ENCODE results near the gene PDE4D. TPM values are rescaled to one million over a fixed set of nuclear protein-coding genes. Genes with fewer than 3 reads are reported as not detected.

PDE4D gene
- total and polyA plus RNA-seq, 11 donors, result 5.2 to 68.3 (median 42.1) TPM

GRCh38 chr5:59656351-59657254 is 236.9 kb downstream of the PDE4D start:
- H3K27me3 ChIP-seq, result no peaks in the 10 kb centered on the region
- 82 to 93% (median 88%) methylated on average over 5 of the region's 5 CpGs for WGBS, 4 donors
- H3K4me3 ChIP-seq, result no peak overlapping the region
- DNase-seq (no peak), ATAC-seq (no peak)
- H3K36me3 ChIP-seq, result no peaks in the 10 kb centered on the region
- intact Hi-C loops (cut with DNase I), result no loop called here
- TF ChIP-seq POLR2A (IDR thresholded peaks at IDR 0.05) (no peak), CTCF (IDR thresholded peaks at IDR 0.05) (no peak)
- H3K27ac ChIP-seq, result no peak overlapping the region
- H3K9me3 ChIP-seq, result no peaks in the 10 kb centered on the region
- H3K4me1 ChIP-seq, result peaks cover 0 to 2% (median 0%) of the 10 kb centered on the region in 12 donors

- no peaks in the 10 kb centered on the region for H3K36me3 ChIP-seq
- intact Hi-C loops (cut with DNase I), result no loop called here
- no peaks in the 10 kb centered on the region for H3K9me3 ChIP-seq
- no peaks in the 10 kb centered on the region for H3K27me3 ChIP-seq
- DNase-seq (no peak), ATAC-seq (no peak)
- H3K27ac ChIP-seq, result no peak overlapping the region
- no peak for TF ChIP-seq POLR2A (IDR thresholded peaks at IDR 0.05)
- no peak for TF ChIP-seq CTCF (IDR thresholded peaks at IDR 0.05)
- H3K4me3 ChIP-seq, result no peak overlapping the region
- no peaks in the 10 kb centered on the region for H3K4me1 ChIP-seq
- 88 to 90% (median 89%) methylated on average over 3 of the region's 3 CpGs for WGBS, 4 donors
Measured at GRCh38 chr5:59655693-59656309, 237.7 kb downstream of the PDE4D start.

- no peaks in the 10 kb centered on the region for H3K9me3 ChIP-seq
- H3K27ac ChIP-seq, result no peak overlapping the region
- no peak overlapping the region for H3K4me3 ChIP-seq
- intact Hi-C loops (cut with DNase I), result loop anchor here in 1 of 10 donors (5.0 kb wide), 1 partner anchor 57 kb away; no protein-coding TSS in a partner anchor
- 90 to 99% (median 96%) methylated on average over 1 of the region's 1 CpG for WGBS, 4 donors
- H3K4me1 ChIP-seq, result no peaks in the 10 kb centered on the region
- ATAC-seq (no peak), DNase-seq (no peak)
- no peaks in the 10 kb centered on the region for H3K27me3 ChIP-seq
- H3K36me3 ChIP-seq, result no peaks in the 10 kb centered on the region
- TF ChIP-seq POLR2A (IDR thresholded peaks at IDR 0.05) (no peak), CTCF (IDR thresholded peaks at IDR 0.05) (no peak)
Measured at GRCh38 chr5:59654691-59655090, 238.8 kb downstream of the PDE4D start.

GRCh38 chr5:59652449-59652848 is 241.1 kb downstream of the PDE4D start:
- no peaks in the 10 kb centered on the region for H3K36me3 ChIP-seq
- no peak for DNase-seq
- no peaks in the 10 kb centered on the region for H3K27me3 ChIP-seq
- WGBS, 4 donors, result 93 to 94% (median 93%) methylated on average over 2 of the region's 2 CpGs
- TF ChIP-seq POLR2A (IDR thresholded peaks at IDR 0.05) (no peak), CTCF (IDR thresholded peaks at IDR 0.05) (no peak)
- no peaks in the 10 kb centered on the region for H3K9me3 ChIP-seq
- H3K27ac ChIP-seq, result no peak overlapping the region
- intact Hi-C loops (cut with DNase I), result loop anchor here in 1 of 10 donors (5.0 kb wide), 1 partner anchor 55 kb away; no protein-coding TSS in a partner anchor
- peaks cover 0 to 14% (median 7%) of the 10 kb centered on the region in 12 donors for H3K4me1 ChIP-seq
- no peak overlapping the region for H3K4me3 ChIP-seq
- no peak for ATAC-seq

All from heart left ventricle (tissue), 16 donors.